Urinary bladder (tissue), 4 donors: ENCODE data around the gene UBE2L3. TPM values are rescaled to one million over a fixed set of nuclear protein-coding genes. Genes with fewer than 3 reads are reported as not detected.
"Not testable (repeated sequence)": the region's sequence is repeated elsewhere in the genome, so short reads cannot be mapped to it uniquely, and the experiment has no call there.

Experiments
- DNase-seq: peaks from one replicate; pipeline ENCODE4 v3.0.0-alpha.2; 2015; ENCODE audit errors: extremely low spot score
- H3K27ac ChIP-seq: one replicate; pipeline ENCODE4 v1.5.1; 2013; ENCODE audit warnings: low read depth, mild to moderate bottlenecking, moderate library complexity
- H3K36me3 ChIP-seq: one replicate; pipeline ENCODE4 v1.6.1; 2013; ENCODE audit warnings: mild to moderate bottlenecking, moderate library complexity; ENCODE audit not compliant: insufficient read depth
- H3K4me1 ChIP-seq: one replicate; pipeline ENCODE4 v1.6.1; 2013; ENCODE audit warnings: mild to moderate bottlenecking, moderate library complexity; ENCODE audit not compliant: insufficient read depth
- H3K4me3 ChIP-seq: one replicate; pipeline ENCODE4 v1.5.1; 2013; ENCODE audit warnings: low read depth, low read length
- WGBS: extraction: QIAGEN DNeasy Blood & Tissue Kit; methylation state at CpG from one replicate; pipeline ENCODE4 v1.1.7; 2013; 5-methylcytosine and 5-hydroxymethylcytosine counted together
- polyA plus RNA-seq: library from polyadenylated mRNA; stranded (reverse); fragments of 200-250 nt; gene quantifications from one replicate; pipeline ENCODE4 v1.2.3, GENCODE V29; 2013
- total RNA-seq: library from RNA; depleted of rRNA; stranded (reverse); fragments of >200 nt; gene quantifications from one replicate; pipeline ENCODE4 v1.2.3, GENCODE V29; 2014
- donor health status: healthy with polysubstance abuse.
- donor health status: healthy.

UBE2L3 gene
- total and polyA plus RNA-seq, 2 donors: 32.4 to 55.6 TPM

DNA sequence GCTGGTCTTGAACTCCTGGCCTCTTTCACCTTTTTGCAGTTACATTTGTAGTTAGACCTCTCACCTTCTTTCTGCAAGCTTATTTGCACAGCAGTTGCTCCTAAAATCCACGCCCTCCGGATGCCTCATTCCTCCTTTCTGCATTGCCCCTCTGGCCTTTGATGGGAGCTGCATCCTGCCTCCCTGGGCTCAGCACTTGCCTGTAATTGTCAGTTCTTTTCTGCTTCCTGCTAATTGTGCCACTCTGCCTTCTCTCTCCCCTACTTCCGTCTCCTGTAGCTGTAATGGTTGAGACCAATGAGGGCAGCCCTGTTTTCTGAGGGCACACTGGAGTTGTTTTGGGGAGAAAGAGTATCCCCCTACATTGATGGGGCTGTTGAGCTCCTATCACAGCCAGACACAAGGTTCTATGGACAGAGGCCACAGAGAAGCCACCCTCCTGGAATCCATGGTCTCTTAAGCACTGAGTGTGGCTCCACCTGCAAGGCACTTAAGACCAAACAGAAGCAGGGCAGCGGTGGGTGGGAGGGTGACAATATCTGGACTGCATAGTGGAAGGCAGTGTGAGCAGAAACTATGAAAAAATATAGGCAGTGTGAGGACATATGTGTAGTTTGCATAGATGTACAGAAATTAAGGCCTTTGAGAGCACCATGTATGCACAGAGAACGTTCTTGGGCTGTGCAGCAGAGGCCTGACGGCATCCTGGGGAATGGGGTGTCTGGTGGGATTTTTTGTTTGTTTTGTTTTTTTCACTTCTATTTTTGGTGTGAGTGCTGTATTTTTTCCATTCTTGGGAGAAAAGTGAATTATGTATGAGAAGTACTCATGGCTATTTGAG, 31.8 kb downstream of the UBE2L3 start:
- peaks cover 4% of the 10 kb centered on the region for H3K36me3 ChIP-seq
- H3K27ac ChIP-seq: no peak overlapping the region
- H3K4me3 ChIP-seq: no peak overlapping the region
- 89% methylated on average over 6 of the region's 6 CpGs for WGBS
- no peaks in the 10 kb centered on the region for H3K4me1 ChIP-seq
- DNase-seq: no peak

DNA sequence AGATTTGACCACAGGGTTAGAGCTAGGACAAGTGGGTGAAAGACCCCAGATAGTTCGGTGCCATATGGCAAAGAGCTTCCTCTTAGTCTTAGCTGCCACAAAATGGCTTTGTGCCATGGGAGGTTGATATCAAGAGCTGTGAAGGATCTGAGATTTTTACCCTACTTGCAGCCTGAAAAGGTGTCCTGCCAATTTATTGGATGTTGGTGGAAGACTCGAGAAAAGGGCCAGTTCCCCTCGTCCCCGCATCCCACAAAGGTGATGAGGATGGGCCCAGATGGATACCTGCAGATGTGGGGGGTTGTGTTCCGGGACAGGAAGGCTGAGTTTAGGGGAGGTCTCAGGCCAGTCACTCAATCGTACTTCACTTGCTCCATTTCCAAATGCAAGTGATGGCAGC, 35.1 kb downstream of the UBE2L3 start:
- Histone ChIP-seq H3K4me1 (no peaks in the 10 kb centered on the region), H3K27ac (no peak overlapping the region), H3K36me3 (no peaks in the 10 kb centered on the region), H3K4me3 (no peak overlapping the region)
- no peak for DNase-seq
- WGBS: 96% methylated on average over 6 of the region's 6 CpGs

DNA sequence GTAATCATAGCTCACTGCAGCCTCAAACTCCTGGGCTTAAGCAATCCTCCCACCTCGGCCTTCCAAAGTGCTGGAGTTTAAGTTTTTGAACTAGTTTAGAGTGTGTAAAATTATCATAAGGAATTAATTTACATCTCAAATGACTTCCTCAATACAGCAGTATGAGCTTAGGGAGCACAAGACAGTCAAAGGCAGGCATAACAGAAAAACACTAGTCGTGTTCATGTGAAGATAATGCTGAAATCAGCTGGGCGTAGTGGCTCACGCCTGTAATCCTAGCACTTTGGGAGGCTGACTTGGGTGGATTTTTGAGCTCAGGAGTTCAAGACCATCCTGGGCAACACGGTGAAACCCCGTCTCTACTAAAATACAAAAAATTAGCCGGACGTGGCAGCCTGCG, 36.5 kb downstream of the UBE2L3 start:
- no peak for DNase-seq
- Histone ChIP-seq H3K4me1 (no peaks in the 10 kb centered on the region), H3K36me3 (no peaks in the 10 kb centered on the region), H3K27ac (no peak overlapping the region), H3K4me3 (no peak overlapping the region)
- 82% methylated on average over 9 of the region's 9 CpGs for WGBS

- no peak for DNase-seq
- Histone ChIP-seq H3K4me3 (no peak overlapping the region), H3K27ac (no peak overlapping the region), H3K4me1 (no peaks in the 10 kb centered on the region), H3K36me3 (no peaks in the 10 kb centered on the region)
- WGBS: 97% methylated on average over 7 of the region's 7 CpGs
Measured at GRCh38 chr22:21605887-21606564, 38.5 kb downstream of the UBE2L3 start.

- no peak overlapping the region for H3K4me3 ChIP-seq
- H3K36me3 ChIP-seq: no peaks in the 10 kb centered on the region
- DNase-seq: no peak
- WGBS: 97% methylated on average over 8 of the region's 8 CpGs
- no peak overlapping the region for H3K27ac ChIP-seq
- H3K4me1 ChIP-seq: no peaks in the 10 kb centered on the region
Measured at GRCh38 chr22:21606775-21607174, 39.3 kb downstream of the UBE2L3 start.

DNA sequence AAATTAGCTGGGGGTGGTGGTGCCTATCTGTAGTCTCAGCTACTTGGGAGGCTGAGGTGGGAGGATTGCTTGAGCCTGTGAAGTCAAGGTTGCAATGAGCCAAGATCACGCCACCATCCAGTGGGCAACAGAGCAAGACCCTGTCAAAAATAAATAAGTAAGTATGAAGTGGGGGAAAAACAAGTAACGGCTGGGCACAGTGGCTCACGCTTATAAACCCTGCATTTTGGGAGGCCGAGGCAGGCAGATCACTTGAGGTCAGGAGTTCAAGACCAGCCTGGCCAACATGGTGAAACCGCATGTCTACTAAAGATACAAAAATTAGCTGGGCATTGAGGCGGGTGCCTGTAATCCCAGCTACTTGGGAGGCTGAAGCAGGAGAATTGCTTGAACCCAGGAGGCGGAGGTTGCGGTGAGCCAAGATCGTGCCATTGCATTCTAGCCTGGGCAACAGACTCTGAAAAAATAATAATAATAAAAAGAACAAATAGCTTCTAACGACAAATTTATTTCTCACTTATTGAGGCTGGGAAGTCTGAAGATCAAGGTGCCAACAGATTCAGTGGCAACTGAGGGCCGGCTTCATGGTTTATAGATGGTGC, 42.1 kb downstream of the UBE2L3 start:
- not testable (repeated sequence) for H3K4me1 ChIP-seq, H3K27ac ChIP-seq, H3K36me3 ChIP-seq, H3K4me3 ChIP-seq, DNase-seq
- 97% methylated on average over 11 of the region's 11 CpGs for WGBS

DNA sequence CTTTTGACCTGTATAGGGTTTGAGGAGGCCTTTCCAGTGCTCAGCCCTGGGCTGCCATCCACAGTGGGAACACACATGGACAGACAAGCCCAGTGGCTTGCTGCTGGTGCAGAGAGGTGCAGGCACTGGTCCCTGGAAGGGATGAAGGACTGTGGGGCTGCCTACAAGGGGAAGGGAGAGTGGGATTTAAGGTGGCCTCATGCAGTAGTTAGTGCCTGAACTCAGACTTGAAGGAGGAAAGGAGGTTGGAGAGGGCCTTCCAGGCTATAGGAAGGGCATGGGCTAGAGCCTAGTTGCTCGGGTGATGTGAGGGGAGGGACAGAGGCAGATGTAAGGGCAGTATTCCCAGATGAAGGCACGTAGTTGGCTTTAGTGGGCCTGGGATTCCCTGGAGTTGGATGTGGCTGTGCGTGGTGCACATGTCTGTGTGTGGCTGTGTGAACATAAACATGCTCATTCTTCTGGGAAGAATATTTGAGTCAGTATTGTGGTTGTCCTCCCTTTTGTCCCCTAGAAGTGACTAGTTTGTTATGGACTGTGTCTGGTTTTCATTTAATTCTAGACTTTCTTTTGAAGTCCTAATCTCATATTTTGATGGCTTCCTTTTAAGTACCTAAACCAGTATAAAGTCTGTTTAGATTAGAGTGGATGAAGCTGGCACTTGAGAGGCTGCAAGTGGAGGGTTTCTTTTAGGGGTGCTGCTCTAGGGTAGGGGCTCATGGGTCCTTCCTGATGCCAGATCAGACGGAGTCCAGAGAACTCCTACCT, 43.9 kb downstream of the UBE2L3 start:
- Histone ChIP-seq H3K4me3 (no peak overlapping the region), H3K36me3 (no peaks in the 10 kb centered on the region), H3K4me1 (no peaks in the 10 kb centered on the region), H3K27ac (no peak overlapping the region)
- WGBS: 63% methylated on average over 4 of the region's 4 CpGs
- no peak for DNase-seq

GRCh38 chr22:21612858-21613257, 45.3 kb downstream of the UBE2L3 start:
- DNase-seq: no peak
- WGBS: 90% methylated on average over 7 of the region's 7 CpGs
- H3K4me1 ChIP-seq: no peaks in the 10 kb centered on the region
- H3K4me3 ChIP-seq: no peak overlapping the region
- H3K27ac ChIP-seq: no peak overlapping the region
- no peaks in the 10 kb centered on the region for H3K36me3 ChIP-seq

DNA sequence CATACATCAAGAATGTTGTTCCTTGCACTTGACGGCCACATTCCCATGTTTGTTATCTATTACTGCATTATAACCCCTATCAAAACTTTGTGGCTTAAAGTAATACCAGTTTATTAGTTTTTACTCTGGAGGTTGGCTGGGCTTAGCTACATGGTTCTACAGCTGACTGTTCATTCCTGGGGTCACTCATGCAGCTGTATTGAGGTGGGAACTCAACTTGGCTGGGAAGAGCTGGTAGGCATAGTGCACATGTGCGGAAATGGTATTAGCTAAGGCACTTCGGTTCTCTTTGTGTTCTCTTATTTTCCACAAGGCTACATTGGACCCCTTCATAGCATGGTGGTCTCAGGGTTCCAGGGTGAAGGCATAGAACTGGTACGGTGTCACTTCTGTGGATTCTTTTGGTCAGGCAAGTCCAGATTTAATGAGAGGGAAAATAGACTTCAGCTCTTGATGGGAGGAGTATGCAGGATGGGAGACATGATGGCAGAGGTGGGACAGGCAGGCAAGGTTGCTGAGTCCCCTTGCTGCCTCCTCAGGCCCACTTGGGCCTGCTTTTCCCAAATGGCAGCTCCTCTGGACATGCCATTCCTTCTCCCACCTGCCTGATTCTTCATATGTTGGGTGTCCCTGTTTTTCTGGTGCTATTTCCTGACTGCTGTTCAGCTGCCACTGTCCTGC, 46.2 kb downstream of the UBE2L3 start:
- 81% methylated on average over 4 of the region's 4 CpGs for WGBS
- DNase-seq: no peak

GRCh38 chr22:21615731-21616130, 48.2 kb downstream of the UBE2L3 start:
- no peak for DNase-seq
- H3K27ac ChIP-seq: no peak overlapping the region
- no peak overlapping the region for H3K4me3 ChIP-seq
- WGBS: 83% methylated on average over 4 of the region's 4 CpGs
- H3K36me3 ChIP-seq: no peaks in the 10 kb centered on the region
- H3K4me1 ChIP-seq: no peaks in the 10 kb centered on the region

More for the DNA sequence above, 46.2 kb downstream of the UBE2L3 start:
- no peaks in the 10 kb centered on the region for H3K36me3 ChIP-seq
- no peak overlapping the region for H3K27ac ChIP-seq
- no peak overlapping the region for H3K4me3 ChIP-seq
- H3K4me1 ChIP-seq: no peaks in the 10 kb centered on the region

GRCh38 chr22:21617337-21617736, 49.8 kb downstream of the UBE2L3 start:
- not testable (repeated sequence) for H3K27ac ChIP-seq, H3K4me1 ChIP-seq, H3K4me3 ChIP-seq, H3K36me3 ChIP-seq, DNase-seq
- 97% methylated on average over 6 of the region's 6 CpGs for WGBS

GRCh38 chr22:21621025-21621424, 53.5 kb downstream of the UBE2L3 start:
- Histone ChIP-seq H3K36me3 (no peaks in the 10 kb centered on the region), H3K4me1 (no peaks in the 10 kb centered on the region), H3K27ac (no peak overlapping the region), H3K4me3 (no peak overlapping the region)
- WGBS: 93% methylated on average over 3 of the region's 3 CpGs
- DNase-seq: no peak
